ENCODE measurements around the gene ULBP2. TPM values are rescaled to one million over a fixed set of nuclear protein-coding genes. Genes with fewer than 3 reads are reported as not detected.
"Not testable (repeated sequence)": the region's sequence is repeated elsewhere in the genome, so short reads cannot be mapped to it uniquely, and the experiment has no call there.

The ULBP2 gene
- total RNA-seq, 1 experiment from 2014 or later: 0.13 TPM

GRCh38 chr6:149951626-149952025, 9.8 kb downstream of the ULBP2 start:
- Mint-ChIP-seq H3K4me3 (no peak overlapping the region), H3K9me3 (no peaks in the 10 kb centered on the region), H3K27ac (no peak overlapping the region), H3K27me3 (ENCODE audit: low read depth) (peaks cover 96% of the 10 kb centered on the region), H3K36me3 (no peaks in the 10 kb centered on the region), H3K4me1 (peaks cover 8% of the 10 kb centered on the region)
- ChIA-PET CTCF (no interaction called here), POLR2A (no interaction called here)
- DNase-seq (ENCODE audit: low spot score) (no peak), ATAC-seq (no peak)
- no peak for TF ChIP-seq FOXP1 (CRISPR knock-in tag; IDR thresholded peaks at IDR 0.05; ENCODE audit: borderline replicate concordance)
- no peak for TF ChIP-seq ATF1 (CRISPR knock-in tag; IDR thresholded peaks at IDR 0.05)
- TF ChIP-seq ZNF512 (CRISPR knock-in tag; IDR thresholded peaks at IDR 0.05; ENCODE audit: borderline replicate concordance): no peak
- no peak for TF ChIP-seq FOXJ3 (CRISPR knock-in tag; IDR thresholded peaks at IDR 0.05; ENCODE audit: borderline replicate concordance)
- no peak for TF ChIP-seq MYBL2 (CRISPR knock-in tag; IDR thresholded peaks at IDR 0.05)
- TF ChIP-seq, protein P1, sequence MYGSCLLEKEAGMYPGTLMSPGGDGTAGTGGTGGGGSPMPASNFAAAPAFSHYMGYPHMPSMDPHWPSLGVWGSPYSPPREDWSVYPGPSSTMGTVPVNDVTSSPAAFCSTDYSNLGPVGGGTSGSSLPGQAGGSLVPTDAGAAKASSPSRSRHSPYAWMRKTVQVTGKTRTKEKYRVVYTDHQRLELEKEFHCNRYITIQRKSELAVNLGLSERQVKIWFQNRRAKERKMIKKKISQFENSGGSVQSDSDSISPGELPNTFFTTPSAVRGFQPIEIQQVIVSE (CRISPR knock-in tag; IDR thresholded peaks at IDR 0.05; ENCODE audit: borderline replicate concordance): no peak
- TF ChIP-seq SOX15 (CRISPR knock-in tag; IDR thresholded peaks at IDR 0.05): no peak
- no peak for TF ChIP-seq EMX1 (CRISPR knock-in tag; IDR thresholded peaks at IDR 0.05)
- no peak for TF ChIP-seq TEAD4 (CRISPR knock-in tag; IDR thresholded peaks at IDR 0.05)
- TF ChIP-seq ZBTB21 (CRISPR knock-in tag; IDR thresholded peaks at IDR 0.05; ENCODE audit: borderline replicate concordance): no peak
- TF ChIP-seq, protein P2, sequence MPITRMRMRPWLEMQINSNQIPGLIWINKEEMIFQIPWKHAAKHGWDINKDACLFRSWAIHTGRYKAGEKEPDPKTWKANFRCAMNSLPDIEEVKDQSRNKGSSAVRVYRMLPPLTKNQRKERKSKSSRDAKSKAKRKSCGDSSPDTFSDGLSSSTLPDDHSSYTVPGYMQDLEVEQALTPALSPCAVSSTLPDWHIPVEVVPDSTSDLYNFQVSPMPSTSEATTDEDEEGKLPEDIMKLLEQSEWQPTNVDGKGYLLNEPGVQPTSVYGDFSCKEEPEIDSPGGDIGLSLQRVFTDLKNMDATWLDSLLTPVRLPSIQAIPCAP (CRISPR knock-in tag; IDR thresholded peaks at IDR 0.05): no peak
- no peak for TF ChIP-seq NR3C1 (CRISPR knock-in tag; conservative IDR thresholded peaks at IDR 0.05; ENCODE audit: low read depth)

GRCh38 chr6:149953390-149953789, 11.6 kb downstream of the ULBP2 start:
- DNase-seq (ENCODE audit: low spot score); H3K9me3 Mint-ChIP-seq; H3K4me3 Mint-ChIP-seq; H3K4me1 Mint-ChIP-seq; H3K27ac Mint-ChIP-seq; H3K36me3 Mint-ChIP-seq; POLR2A ChIA-PET: not testable (repeated sequence)
- H3K27me3 Mint-ChIP-seq (ENCODE audit: low read depth): peaks cover 100% of the 10 kb centered on the region
- CTCF ChIA-PET: interaction anchor here (0.8 to 1.2 kb wide), 2 partner anchors 13 to 115 kb away, joined by 3 read pairs; partner anchors contain the start of gene ULBP3
- peak; percentile 6 for ATAC-seq

GRCh38 chr6:149953934-149954327, 12.1 kb downstream of the ULBP2 start:
- DNase-seq (ENCODE audit: low spot score); POLR2A ChIA-PET; H3K4me3 Mint-ChIP-seq; H3K27ac Mint-ChIP-seq; H3K36me3 Mint-ChIP-seq; H3K4me1 Mint-ChIP-seq; H3K9me3 Mint-ChIP-seq: not testable (repeated sequence)
- H3K27me3 Mint-ChIP-seq (ENCODE audit: low read depth): peaks cover 100% of the 10 kb centered on the region
- ATAC-seq: peak; percentile 97
- CTCF ChIA-PET: interaction anchor here (0.8 kb wide), 1 partner anchor 13 kb away, joined by 3 read pairs; no protein-coding TSS in a partner anchor

GRCh38 chr6:149954328-149954983, 12.6 kb downstream of the ULBP2 start:
- peaks cover 100% of the 10 kb centered on the region for H3K27me3 Mint-ChIP-seq (ENCODE audit: low read depth)
- H3K9me3 Mint-ChIP-seq; CTCF ChIA-PET; POLR2A ChIA-PET; H3K4me3 Mint-ChIP-seq; H3K27ac Mint-ChIP-seq; H3K36me3 Mint-ChIP-seq; DNase-seq (ENCODE audit: low spot score); H3K4me1 Mint-ChIP-seq: not testable (repeated sequence)
- ATAC-seq: peak; percentile 14

GRCh38 chr6:149954984-149955653, 13.3 kb downstream of the ULBP2 start:
- H3K36me3 Mint-ChIP-seq; H3K9me3 Mint-ChIP-seq; CTCF ChIA-PET; POLR2A ChIA-PET; H3K4me1 Mint-ChIP-seq; ATAC-seq; DNase-seq (ENCODE audit: low spot score); H3K27ac Mint-ChIP-seq: not testable (repeated sequence)
- Mint-ChIP-seq H3K27me3 (ENCODE audit: low read depth) (peaks cover 100% of the 10 kb centered on the region), H3K4me3 (peak overlapping the region; percentile 68)

GRCh38 chr6:149955654-149956317, 14.0 kb downstream of the ULBP2 start:
- H3K27ac Mint-ChIP-seq; H3K9me3 Mint-ChIP-seq; ATAC-seq; H3K4me1 Mint-ChIP-seq; CTCF ChIA-PET; DNase-seq (ENCODE audit: low spot score); H3K36me3 Mint-ChIP-seq; POLR2A ChIA-PET; H3K4me3 Mint-ChIP-seq: not testable (repeated sequence)
- H3K27me3 Mint-ChIP-seq (ENCODE audit: low read depth): peaks cover 100% of the 10 kb centered on the region

GRCh38 chr6:149958124-149958523, 16.3 kb downstream of the ULBP2 start:
- POLR2A ChIA-PET; H3K4me3 Mint-ChIP-seq; H3K36me3 Mint-ChIP-seq; ATAC-seq; H3K27ac Mint-ChIP-seq; H3K9me3 Mint-ChIP-seq; DNase-seq (ENCODE audit: low spot score): not testable (repeated sequence)
- H3K27me3 Mint-ChIP-seq (ENCODE audit: low read depth): peaks cover 100% of the 10 kb centered on the region
- CTCF ChIA-PET: interaction anchor here (1.4 kb wide), 1 partner anchor 49 kb away, joined by 3 read pairs; no protein-coding TSS in a partner anchor
- H3K4me1 Mint-ChIP-seq: peaks cover 10% of the 10 kb centered on the region

All from WTC11 (cell line).